ENCODE results near the gene TMED8.
"Not testable (repeated sequence)": the region's sequence is repeated elsewhere in the genome, so short reads cannot be mapped to it uniquely, and the experiment has no call there.

The TMED8 gene

DNA sequence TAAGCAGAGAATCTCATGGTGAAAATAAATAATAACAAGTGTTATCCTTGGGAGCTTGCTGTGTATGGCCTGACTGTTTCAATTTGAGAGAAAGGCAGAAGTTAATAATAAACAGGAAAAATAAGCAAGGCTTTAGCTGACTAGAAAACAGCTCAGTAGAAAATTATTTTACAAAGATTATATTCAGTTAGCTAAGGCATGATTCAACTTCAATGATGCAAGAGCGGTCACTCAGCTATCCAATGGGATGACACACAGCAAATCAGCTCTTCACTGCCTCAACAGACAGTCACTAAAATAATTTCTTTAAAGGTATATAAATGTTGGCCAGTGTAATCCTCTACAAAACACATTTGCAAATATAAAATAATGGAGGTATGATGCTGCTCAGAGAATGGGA, 37.5 kb downstream of the TMED8 start:
- ChIA-PET CTCF (interaction anchor here (1.0 kb wide), 1 partner anchor 11 kb away, joined by 5 read pairs; no protein-coding TSS in a partner anchor), POLR2A (no interaction called here)
- TF ChIP-seq, protein P1, sequence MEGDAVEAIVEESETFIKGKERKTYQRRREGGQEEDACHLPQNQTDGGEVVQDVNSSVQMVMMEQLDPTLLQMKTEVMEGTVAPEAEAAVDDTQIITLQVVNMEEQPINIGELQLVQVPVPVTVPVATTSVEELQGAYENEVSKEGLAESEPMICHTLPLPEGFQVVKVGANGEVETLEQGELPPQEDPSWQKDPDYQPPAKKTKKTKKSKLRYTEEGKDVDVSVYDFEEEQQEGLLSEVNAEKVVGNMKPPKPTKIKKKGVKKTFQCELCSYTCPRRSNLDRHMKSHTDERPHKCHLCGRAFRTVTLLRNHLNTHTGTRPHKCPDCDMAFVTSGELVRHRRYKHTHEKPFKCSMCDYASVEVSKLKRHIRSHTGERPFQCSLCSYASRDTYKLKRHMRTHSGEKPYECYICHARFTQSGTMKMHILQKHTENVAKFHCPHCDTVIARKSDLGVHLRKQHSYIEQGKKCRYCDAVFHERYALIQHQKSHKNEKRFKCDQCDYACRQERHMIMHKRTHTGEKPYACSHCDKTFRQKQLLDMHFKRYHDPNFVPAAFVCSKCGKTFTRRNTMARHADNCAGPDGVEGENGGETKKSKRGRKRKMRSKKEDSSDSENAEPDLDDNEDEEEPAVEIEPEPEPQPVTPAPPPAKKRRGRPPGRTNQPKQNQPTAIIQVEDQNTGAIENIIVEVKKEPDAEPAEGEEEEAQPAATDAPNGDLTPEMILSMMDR (IDR thresholded peaks at IDR 0.05; ENCODE audit: control extremely low read depth, extremely low read depth, low read depth, missing control alignments) = no peak
- no peak for DNase-seq (ENCODE audit: extremely low spot score)

DNA sequence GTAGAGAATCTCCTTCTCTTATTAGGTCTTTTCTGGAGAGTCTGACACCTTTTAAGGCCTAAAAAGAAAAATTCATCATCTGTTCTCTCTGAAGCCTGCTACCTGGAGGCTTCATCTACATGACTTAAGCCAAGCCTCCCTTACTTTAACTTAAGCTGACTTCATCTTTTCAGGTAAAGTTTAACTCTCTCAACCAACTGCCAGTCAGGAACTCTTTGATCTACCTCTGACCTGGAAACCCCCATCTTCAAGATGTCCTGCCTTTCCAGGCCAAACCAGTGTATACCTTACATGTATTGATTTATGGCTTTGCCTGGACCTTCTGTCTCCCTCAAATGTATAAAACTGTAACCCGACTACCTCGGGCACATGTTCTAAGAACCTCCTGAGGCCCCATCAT, 38.6 kb downstream of the TMED8 start:
- TF ChIP-seq, protein P1 (IDR thresholded peaks at IDR 0.05; ENCODE audit: control extremely low read depth, extremely low read depth, low read depth, missing control alignments) = no peak
- ChIA-PET POLR2A (no interaction called here), CTCF (interaction anchor here (2.1 kb wide), 1 partner anchor 15 kb away, joined by 6 read pairs; no protein-coding TSS in a partner anchor)
- DNase-seq (ENCODE audit: extremely low spot score) = no peak

DNA sequence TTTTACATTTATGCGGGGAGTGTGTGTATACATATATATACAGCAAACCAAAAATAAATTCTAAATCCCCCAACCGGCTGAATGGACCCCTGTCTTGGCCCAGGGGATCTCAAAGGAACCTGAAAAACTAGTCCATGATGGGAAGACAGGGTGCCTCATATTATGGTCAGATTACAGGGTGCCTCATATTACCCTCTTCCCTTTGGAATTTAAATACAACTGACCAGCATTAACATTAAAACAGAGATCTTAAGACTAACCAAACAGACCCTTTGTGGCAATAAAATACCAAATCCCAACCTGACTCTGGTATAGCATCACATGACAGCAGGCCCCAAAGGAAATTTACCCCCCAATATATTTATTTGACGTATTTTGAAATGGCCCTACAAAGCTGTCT, 39.0 kb downstream of the TMED8 start:
- TF ChIP-seq, protein P1 (IDR thresholded peaks at IDR 0.05; ENCODE audit: control extremely low read depth, extremely low read depth, low read depth, missing control alignments) = no peak
- ChIA-PET POLR2A (no interaction called here), CTCF (interaction anchor here (2.1 kb wide), 1 partner anchor 15 kb away, joined by 6 read pairs; no protein-coding TSS in a partner anchor)
- no peak for DNase-seq (ENCODE audit: extremely low spot score)

DNA sequence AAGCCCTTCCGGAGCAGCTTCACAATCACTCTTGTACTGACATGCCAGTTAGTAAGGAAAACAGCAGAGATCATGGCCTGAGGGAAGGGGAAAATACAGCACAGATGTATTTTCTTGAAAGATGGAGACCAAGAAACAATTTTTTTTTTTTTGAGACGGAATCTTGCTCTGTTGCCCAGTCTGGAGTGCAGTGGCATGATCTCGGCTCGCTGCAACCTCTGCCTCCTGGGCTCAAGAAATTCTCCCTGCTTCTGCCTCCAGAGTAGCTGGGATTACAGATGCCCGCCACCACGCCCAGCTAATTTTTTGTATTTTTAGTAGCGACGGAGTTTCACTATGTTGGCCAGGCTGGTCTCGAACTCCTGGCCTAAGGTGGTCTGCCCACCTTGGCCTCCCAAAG, 39.6 kb downstream of the TMED8 start:
- POLR2A ChIA-PET; DNase-seq (ENCODE audit: extremely low spot score): not testable (repeated sequence)
- CTCF ChIA-PET = interaction anchor here (2.1 to 2.7 kb wide), 2 partner anchors 11 to 14 kb away, joined by 6 to 10 read pairs; no protein-coding TSS in a partner anchor

DNA sequence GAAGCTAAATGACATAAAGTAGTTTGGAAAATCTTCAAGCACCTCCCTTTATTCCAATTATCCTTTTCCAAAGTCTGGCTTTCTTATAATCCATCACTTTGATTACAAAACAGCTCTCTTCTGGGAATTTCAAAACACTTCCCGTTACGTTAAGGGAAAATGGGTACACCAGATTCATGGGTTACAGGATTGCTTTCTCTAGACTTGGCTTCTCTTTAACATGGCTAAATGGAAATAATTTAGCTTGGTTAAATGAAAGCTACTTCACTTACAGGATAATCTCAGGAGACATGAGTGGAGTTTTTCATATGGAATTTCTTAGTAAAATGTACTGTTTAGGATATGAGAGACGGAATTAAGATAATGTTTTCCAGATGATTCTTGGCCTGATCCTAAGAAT, 41.3 kb downstream of the TMED8 start:
- TF ChIP-seq, protein P1 (IDR thresholded peaks at IDR 0.05; ENCODE audit: control extremely low read depth, extremely low read depth, low read depth, missing control alignments) = no peak
- ChIA-PET CTCF (interaction anchor here (1.2 to 2.7 kb wide), 4 partner anchors 9 to 34 kb away, joined by 3 to 10 read pairs (median 4); no protein-coding TSS in a partner anchor), POLR2A (no interaction called here)
- DNase-seq (ENCODE audit: extremely low spot score) = no peak

DNA sequence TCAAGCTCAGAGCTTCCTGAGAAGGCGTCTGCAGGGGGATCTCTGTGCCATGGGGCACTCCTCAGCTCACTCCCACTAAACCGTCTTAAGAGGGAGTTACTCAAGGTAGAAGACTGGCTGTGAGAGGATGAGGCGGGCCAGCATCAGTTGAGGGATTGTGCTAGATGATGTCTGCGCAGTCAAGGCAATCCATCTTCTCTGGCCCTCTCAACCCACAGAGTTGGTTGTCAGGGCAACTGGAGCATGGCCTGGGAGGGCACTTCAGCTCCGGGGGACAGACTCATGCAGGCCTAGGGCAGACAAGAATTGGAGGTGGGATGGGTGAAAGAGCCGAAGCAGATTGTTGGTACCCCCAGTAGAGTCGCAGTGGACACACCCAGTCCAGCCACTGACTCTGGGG, 47.0 kb downstream of the TMED8 start:
- POLR2A ChIA-PET = interaction anchor here (0.8 kb wide), 1 partner anchor 128 kb away, joined by 3 read pairs; the partner anchor contains the start of gene VIPAS39
- TF ChIP-seq, protein P1 (IDR thresholded peaks at IDR 0.05; ENCODE audit: control extremely low read depth, extremely low read depth, low read depth, missing control alignments) = no peak
- CTCF ChIA-PET = interaction anchor here (0.9 to 5.1 kb wide), 4 partner anchors 9 to 206 kb away, joined by 3 to 32 read pairs (median 4); no protein-coding TSS in a partner anchor
- DNase-seq (ENCODE audit: extremely low spot score) = no peak

DNA sequence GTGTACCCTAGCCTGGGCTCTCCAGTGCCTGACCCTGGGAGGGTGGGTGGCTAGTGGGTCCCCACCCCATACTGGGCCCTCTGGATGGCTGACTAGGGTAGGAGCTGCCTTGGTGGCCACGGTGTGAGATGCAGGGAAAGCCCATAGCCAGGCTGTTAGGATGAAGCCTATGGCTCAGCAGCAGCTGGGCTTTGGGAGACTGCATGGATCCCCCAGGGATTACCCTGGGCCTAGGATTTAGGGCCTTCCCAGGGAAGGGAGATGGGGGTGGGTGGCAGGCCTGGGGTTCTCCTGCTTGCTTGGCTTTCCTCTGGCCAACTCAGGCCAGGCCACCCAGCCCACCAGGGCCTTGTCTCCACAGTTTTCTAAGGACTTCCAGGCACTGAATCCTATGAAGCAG, 49.8 kb downstream of the TMED8 start:
- ChIA-PET POLR2A (no interaction called here), CTCF (interaction anchor here (3.1 to 5.1 kb wide), 2 partner anchors 9 to 12 kb away, joined by 10 to 32 read pairs; no protein-coding TSS in a partner anchor)
- TF ChIP-seq, protein P1 (IDR thresholded peaks at IDR 0.05; ENCODE audit: control extremely low read depth, extremely low read depth, low read depth, missing control alignments) = no peak
- DNase-seq (ENCODE audit: extremely low spot score) = no peak
